GM12875 (cell line): ENCODE data around the gene ATP2C2.

Source experiments
- H3K4me3 ChIP-seq: one replicate; pipeline ENCODE4 v1.5.1; 2011; ENCODE audit warnings: low read depth, low read length, control low read depth
- TF ChIP-seq, protein P1 (sequence below): IDR thresholded peaks from 2 replicates; pipeline ENCODE4 v1.5.1; 2011; ENCODE audit warnings: low read depth, mild to moderate bottlenecking, control low read depth, inconsistent platforms, low read length, moderate library complexity, borderline replicate concordance; ENCODE audit not compliant: insufficient read depth

The ATP2C2 gene

DNA sequence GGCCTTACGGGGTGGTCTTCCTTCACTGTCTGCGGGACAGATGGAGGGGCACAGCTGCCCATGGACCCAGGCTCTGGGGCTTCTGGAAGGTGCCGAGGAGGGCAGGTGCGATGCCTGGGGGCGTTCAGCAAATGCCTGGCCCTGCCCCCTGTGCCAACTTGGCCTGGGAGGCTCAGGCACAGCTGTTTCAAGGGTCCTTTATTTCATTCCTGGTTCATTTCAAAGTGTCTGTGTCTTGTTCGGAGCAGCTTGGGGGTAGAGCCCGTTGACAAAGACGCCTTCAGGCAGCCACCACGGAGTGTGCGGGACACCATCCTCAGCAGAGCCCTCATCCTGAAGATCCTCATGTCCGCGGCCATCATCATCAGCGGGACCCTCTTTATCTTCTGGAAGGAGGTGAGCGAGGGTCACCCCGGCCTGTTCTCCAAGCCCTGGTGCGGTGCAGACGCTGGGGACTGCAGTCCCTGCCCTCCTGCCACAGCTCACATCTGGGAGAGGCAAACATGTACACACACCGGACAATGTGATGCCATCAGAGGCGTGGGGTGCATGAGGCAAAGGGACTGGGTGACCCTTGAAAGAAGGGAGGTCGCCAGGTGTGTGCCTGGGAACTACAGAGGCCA lies 92.2 kb downstream of the ATP2C2 start:
- no peak overlapping the region for H3K4me3 ChIP-seq
- TF ChIP-seq, protein P1, sequence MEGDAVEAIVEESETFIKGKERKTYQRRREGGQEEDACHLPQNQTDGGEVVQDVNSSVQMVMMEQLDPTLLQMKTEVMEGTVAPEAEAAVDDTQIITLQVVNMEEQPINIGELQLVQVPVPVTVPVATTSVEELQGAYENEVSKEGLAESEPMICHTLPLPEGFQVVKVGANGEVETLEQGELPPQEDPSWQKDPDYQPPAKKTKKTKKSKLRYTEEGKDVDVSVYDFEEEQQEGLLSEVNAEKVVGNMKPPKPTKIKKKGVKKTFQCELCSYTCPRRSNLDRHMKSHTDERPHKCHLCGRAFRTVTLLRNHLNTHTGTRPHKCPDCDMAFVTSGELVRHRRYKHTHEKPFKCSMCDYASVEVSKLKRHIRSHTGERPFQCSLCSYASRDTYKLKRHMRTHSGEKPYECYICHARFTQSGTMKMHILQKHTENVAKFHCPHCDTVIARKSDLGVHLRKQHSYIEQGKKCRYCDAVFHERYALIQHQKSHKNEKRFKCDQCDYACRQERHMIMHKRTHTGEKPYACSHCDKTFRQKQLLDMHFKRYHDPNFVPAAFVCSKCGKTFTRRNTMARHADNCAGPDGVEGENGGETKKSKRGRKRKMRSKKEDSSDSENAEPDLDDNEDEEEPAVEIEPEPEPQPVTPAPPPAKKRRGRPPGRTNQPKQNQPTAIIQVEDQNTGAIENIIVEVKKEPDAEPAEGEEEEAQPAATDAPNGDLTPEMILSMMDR = no peak

DNA sequence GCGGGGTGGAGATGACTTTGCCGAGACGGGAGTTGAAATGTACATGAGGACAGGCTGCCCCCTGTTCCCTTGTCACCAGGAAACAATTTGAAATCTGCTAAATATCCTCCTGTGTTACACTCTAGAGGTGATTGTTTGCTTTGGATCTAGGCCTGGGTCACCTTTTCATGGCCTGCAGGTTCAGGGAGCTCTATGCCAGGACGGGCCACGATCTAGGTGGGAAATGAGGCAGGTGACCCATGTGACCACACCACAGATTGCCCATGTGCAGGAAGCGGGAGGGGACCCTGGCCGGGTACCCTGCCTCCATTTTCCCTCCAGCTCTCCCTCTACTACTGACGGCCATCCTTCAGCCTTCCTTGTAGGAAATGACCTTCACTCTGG lies 92.7 kb downstream of the ATP2C2 start:
- TF ChIP-seq, protein P1 = no peak
- H3K4me3 ChIP-seq = no peak overlapping the region

DNA sequence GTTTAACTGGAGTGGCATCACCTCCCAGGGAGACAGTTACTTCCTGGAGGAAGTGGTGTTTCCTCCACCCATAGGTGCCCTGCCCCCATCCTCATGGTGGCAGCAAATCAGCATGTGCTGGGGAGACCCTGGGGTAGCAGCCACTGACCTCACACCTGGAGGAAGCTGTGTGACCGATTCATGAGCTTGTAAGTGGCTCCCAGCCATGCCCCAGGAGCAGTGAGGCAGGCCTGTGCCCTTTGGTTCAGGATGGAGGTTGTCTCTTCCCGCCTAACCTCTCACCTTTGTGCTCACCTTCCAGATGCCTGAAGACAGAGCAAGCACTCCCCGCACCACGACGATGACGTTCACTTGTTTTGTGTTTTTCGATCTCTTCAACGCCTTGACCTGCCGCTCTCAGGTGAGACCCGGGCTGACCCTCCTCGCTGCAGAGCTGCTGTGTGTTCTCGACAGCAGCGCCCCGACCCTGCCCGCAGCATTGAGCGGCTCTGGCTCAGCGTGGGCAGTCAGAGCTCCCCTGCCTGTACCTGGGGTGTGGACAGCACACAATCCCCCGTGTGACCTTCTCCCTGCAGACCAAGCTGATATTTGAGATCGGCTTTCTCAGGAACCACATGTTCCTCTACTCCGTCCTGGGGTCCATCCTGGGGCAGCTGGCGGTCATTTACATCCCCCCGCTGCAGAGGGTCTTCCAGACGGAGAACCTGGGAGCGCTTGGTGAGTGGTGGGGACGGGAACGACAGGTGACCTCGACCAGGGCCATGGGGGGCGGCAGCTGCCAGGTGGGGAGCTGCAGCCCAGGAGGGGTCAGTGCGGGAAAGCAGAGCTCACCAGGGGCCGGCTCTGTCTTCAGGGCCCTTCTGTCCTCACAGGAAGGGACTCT lies 93.3 kb downstream of the ATP2C2 start:
- TF ChIP-seq, protein P1 = no peak
- H3K4me3 ChIP-seq = no peak overlapping the region

DNA sequence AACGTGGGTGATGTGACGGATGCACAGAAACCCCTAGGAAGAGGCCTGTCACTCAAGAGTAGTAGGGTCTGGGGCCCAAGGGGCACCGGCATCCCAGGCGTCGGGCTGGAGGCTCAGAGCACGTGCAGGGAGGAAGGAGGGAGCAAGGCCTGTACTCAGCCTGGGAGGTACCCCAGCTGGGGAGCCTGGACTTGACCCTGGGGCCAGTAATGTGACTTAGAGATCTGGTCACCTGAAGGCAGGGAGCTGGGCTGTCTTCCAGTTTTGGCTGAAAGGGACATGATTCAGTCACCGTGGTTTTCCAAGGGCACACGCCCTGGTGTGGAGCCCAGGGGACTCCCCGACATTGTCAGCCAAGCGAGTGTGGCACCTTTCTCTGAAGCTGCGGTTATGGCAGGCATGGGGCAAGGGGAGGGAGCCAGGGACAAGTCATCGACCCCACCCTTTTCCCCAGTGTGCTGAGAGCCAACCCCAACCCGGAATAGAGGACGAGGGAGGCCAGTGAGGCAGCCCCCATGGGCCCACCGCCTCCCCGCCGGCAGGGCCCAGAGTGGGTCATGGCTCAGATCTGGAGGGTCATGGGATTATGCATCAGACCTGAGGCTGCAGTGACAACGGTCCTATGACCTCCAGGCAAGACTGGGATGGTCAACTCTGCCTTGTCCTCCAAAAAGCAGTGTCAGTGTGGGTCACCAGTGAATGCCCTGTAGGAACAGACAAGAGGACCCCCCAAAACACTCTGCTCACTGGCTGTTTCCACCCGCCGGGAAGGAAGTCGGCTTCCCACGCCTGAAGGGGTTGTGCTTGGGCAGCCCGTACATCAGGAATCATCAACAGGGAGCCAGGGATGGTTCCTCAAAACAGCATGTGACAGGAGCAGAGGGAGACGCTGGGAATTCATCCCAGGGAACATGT lies 94.2 kb downstream of the ATP2C2 start:
- H3K4me3 ChIP-seq = no peak overlapping the region
- TF ChIP-seq, protein P1 = no peak

DNA sequence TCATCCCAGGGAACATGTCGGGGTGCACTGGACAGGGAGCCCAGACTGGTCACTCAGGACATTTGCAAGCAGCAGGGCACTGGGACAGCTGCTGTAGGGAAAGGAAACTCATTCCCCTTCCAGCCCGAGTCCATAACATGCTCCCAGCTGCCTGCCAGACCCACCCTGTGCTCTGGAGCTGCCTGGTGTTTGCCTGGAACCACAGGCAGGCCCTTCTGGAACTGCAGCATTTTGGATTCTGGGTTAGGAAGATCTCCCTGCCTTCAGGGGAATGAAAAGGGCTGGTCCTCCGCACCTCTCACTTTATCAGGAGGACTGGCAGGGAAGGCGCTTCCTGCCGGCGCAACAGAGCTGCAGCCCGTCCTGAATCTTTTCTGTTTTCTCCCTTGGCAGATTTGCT lies 94.9 kb downstream of the ATP2C2 start:
- TF ChIP-seq, protein P1 = no peak
- no peak overlapping the region for H3K4me3 ChIP-seq

DNA sequence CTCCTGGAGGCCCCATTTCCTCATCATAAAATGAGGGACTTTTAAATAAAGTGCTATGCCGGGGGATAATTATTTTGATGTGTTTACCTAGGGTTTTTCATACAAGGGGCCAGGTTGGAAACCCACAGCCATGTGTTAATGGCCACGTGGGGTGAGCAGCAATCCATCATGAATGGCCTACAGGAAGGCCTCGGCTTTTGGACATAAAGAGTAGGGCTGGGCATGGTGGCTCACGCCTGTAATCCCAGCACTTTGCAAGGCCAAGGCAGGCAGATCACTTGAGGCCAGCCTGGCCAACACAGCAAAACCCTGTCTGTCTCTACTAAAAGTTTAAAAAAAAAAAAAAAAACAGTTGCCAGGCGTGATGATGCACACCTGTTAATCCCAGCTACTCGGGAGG lies 95.8 kb downstream of the ATP2C2 start:
- no peak overlapping the region for H3K4me3 ChIP-seq
- TF ChIP-seq, protein P1 = no peak
